ENCODE measurements around the gene MDFIC. TPM values are rescaled to one million over a fixed set of nuclear protein-coding genes. Genes with fewer than 3 reads are reported as not detected.

The MDFIC gene
- total RNA-seq, 2 donors from 2014 or later, result 22.9 to 29.3 TPM

- DNase-seq (ENCODE audit: low spot score) (no peak), ATAC-seq (ENCODE audit: insufficient number of reproducible peaks, low FRiP score, low read depth) (no peak)
- Histone ChIP-seq H3K9me3 (no peaks in the 10 kb centered on the region), H3K27ac (no peak overlapping the region), H3K4me1 (ENCODE audit: control insufficient read depth in 1 of 2, low read depth in 2 of 2) (no peaks in the 10 kb centered on the region), H3K27me3 (replicated peaks; ENCODE audit: insufficient read depth) (no peaks in the 10 kb centered on the region), H3K36me3 (no peaks in the 10 kb centered on the region), H3K4me3 (no peak overlapping the region)
- no peak for TF ChIP-seq CTCF (IDR thresholded peaks at IDR 0.05)
Observed at GRCh38 chr7:114903131-114903530, 18.8 kb upstream of the MDFIC start.

DNA sequence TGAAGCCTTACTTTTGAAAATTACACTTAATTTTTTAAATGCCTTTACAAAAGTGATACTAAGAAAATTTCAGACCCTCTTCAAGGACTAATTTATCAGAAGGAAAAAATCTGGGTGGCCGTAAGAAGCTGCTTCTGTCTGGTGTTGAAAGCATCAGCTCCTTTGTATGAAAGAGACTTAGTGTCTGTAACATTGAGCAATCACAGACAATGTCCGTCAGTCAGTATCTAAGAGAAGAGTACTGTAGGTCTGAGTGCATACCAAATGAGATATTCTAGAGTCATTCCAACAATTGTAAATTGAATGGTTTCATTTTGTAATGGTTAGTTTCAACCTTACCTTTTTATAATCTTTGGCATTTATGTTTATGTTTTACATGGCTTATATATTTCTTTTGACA lies 11.1 kb upstream of the MDFIC start:
- H3K27ac ChIP-seq, result no peak overlapping the region
- DNase-seq (ENCODE audit: low spot score), result no peak
- H3K4me3 ChIP-seq, result no peak overlapping the region
- no peaks in the 10 kb centered on the region for H3K9me3 ChIP-seq
- no peak for ATAC-seq (ENCODE audit: insufficient number of reproducible peaks, low FRiP score, low read depth)
- no peaks in the 10 kb centered on the region for H3K27me3 ChIP-seq (replicated peaks; ENCODE audit: insufficient read depth)
- H3K36me3 ChIP-seq, result no peaks in the 10 kb centered on the region
- no peak for TF ChIP-seq CTCF (IDR thresholded peaks at IDR 0.05)
- H3K4me1 ChIP-seq (ENCODE audit: control insufficient read depth in 1 of 2, low read depth in 2 of 2), result no peaks in the 10 kb centered on the region

DNA sequence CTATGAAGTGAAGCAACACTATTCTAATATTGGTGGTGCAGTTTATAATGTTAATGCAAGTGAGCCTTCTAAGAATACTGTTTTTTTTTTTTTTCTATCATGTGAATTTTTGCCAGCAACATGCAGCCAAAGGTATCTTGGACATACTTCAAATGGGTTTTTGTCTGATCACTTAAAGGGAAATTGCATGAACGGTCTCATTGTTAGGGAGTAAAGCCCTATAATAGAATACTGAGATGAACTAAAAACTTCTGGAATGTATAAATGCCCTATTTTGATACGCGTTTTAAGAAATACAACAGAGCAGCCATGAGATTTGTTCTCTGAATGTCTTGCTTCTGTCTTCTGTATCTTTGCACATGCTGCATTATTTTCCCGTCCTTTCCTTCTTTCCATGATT lies 10.5 kb upstream of the MDFIC start:
- no peak for DNase-seq (ENCODE audit: low spot score)
- no peaks in the 10 kb centered on the region for H3K4me1 ChIP-seq (ENCODE audit: control insufficient read depth in 1 of 2, low read depth in 2 of 2)
- H3K27me3 ChIP-seq (replicated peaks; ENCODE audit: insufficient read depth), result no peaks in the 10 kb centered on the region
- H3K9me3 ChIP-seq, result no peaks in the 10 kb centered on the region
- H3K4me3 ChIP-seq, result no peak overlapping the region
- no peaks in the 10 kb centered on the region for H3K36me3 ChIP-seq
- no peak for TF ChIP-seq CTCF (IDR thresholded peaks at IDR 0.05)
- ATAC-seq (ENCODE audit: insufficient number of reproducible peaks, low FRiP score, low read depth), result no peak
- no peak overlapping the region for H3K27ac ChIP-seq

- Histone ChIP-seq H3K4me1 (ENCODE audit: control insufficient read depth in 1 of 2, low read depth in 2 of 2) (no peaks in the 10 kb centered on the region), H3K4me3 (no peak overlapping the region), H3K9me3 (no peaks in the 10 kb centered on the region), H3K27me3 (replicated peaks; ENCODE audit: insufficient read depth) (no peaks in the 10 kb centered on the region), H3K27ac (no peak overlapping the region), H3K36me3 (no peaks in the 10 kb centered on the region)
- TF ChIP-seq CTCF (IDR thresholded peaks at IDR 0.05), result no peak
- no peak for ATAC-seq (ENCODE audit: insufficient number of reproducible peaks, low FRiP score, low read depth)
- no peak for DNase-seq (ENCODE audit: low spot score)
Observed at GRCh38 chr7:114916261-114916892, 5.5 kb upstream of the MDFIC start.

GRCh38 chr7:114917211-114917839 lies 4.6 kb upstream of the MDFIC start:
- no peak for TF ChIP-seq CTCF (IDR thresholded peaks at IDR 0.05)
- no peaks in the 10 kb centered on the region for H3K9me3 ChIP-seq
- ATAC-seq (ENCODE audit: insufficient number of reproducible peaks, low FRiP score, low read depth), result no peak
- H3K27me3 ChIP-seq (replicated peaks; ENCODE audit: insufficient read depth), result no peaks in the 10 kb centered on the region
- no peak for DNase-seq (ENCODE audit: low spot score)
- H3K4me3 ChIP-seq, result no peak overlapping the region
- H3K36me3 ChIP-seq, result no peaks in the 10 kb centered on the region
- no peaks in the 10 kb centered on the region for H3K4me1 ChIP-seq (ENCODE audit: control insufficient read depth in 1 of 2, low read depth in 2 of 2)
- no peak overlapping the region for H3K27ac ChIP-seq
